Peyer's patch (tissue), 4 donors: ENCODE results near the gene SHD. TPM values are rescaled to one million over a fixed set of nuclear protein-coding genes. Genes with fewer than 3 reads are reported as not detected.
A peak's percentile ranks its signal among the peaks of the same experiment; 100 is the strongest.
"Not testable (repeated sequence)": the region's sequence is repeated elsewhere in the genome, so short reads cannot be mapped to it uniquely, and the experiment has no call there.

Experiments used
- DNase-seq, 3 donors: peaks; one replicate each; pipeline ENCODE4 v3.0.0-alpha.2; 2017 to 2019
- H3K27ac ChIP-seq, 4 donors: fragments of 200-600 bp; sonication (generic); one replicate each; pipeline ENCODE4 v1.5.1; 2016 to 2019
- H3K27me3 ChIP-seq, 2 donors: fragments of 200-600 bp; sonication (generic); one replicate each; pipeline ENCODE4 v1.5.1; 2019
- H3K36me3 ChIP-seq, 3 donors: fragments of 200-600 bp; sonication (generic); one replicate each; pipeline ENCODE4 v1.5.1; 2016 to 2019
- H3K4me1 ChIP-seq, 4 donors: fragments of 200-600 bp; sonication (generic); one replicate each; pipeline ENCODE4 v1.5.1; 2016 to 2019
- H3K4me3 ChIP-seq, 4 donors: fragments of 200-600 bp; sonication (generic); 1 replicate in 3 of 4; 2 replicates in 1 of 4; pipeline ENCODE4 v1.5.1; 2016 to 2019; ENCODE audit warnings: mild to moderate bottlenecking in 1 of 4
- H3K9me3 ChIP-seq, 4 donors: fragments of 200-600 bp; sonication (generic); one replicate each; pipeline ENCODE4 v1.5.1; 2016 to 2019; ENCODE audit warnings: mild to moderate bottlenecking in 1 of 4
- CTCF ChIP-seq, 6 experiments: fragments of 450-650 bp in 4 of 6; fragments of 200-600 bp in 2 of 6; sonication (generic) in 1 of 6; IDR thresholded peaks; one replicate each; pipeline ENCODE4 v1.5.1; 2017 to 2019; ENCODE audit warnings: antibody characterized with exemption in 6 of 6, mild to moderate bottlenecking in 3 of 6, moderate library complexity in 1 of 6
- POLR2A ChIP-seq, 2 donors: fragments of 450-650 bp; IDR thresholded peaks; one replicate each; pipeline ENCODE4 v1.5.1; 2017; ENCODE audit warnings: antibody characterized with exemption in 2 of 2, mild to moderate bottlenecking in 2 of 2, moderate library complexity in 2 of 2
- total RNA-seq, 4 donors: library from RNA; depleted of rRNA; stranded (reverse); fragments of >200 nt; gene quantifications; one replicate each; pipeline ENCODE4 v1.1.0, GENCODE V29; 2016

SHD gene
- total RNA-seq, 4 donors from 2014 or later = 21.3 to 27.7 (median 21.9) TPM; not detected in 1

- H3K9me3 ChIP-seq = no peaks in the 10 kb centered on the region
- H3K36me3 ChIP-seq = peaks cover 0 to 24% (median 0%) of the 10 kb centered on the region in 3 donors
- H3K4me1 ChIP-seq = peaks cover 0 to 20% (median 6%) of the 10 kb centered on the region in 4 donors
- DNase-seq = no peak
- TF ChIP-seq CTCF (IDR thresholded peaks at IDR 0.05) (no peak), POLR2A (IDR thresholded peaks at IDR 0.05) (no peak)
- H3K27me3 ChIP-seq = no peaks in the 10 kb centered on the region
- H3K4me3 ChIP-seq = peak overlapping the region; percentile 2 to 52 (median 27)
- H3K27ac ChIP-seq = peak overlapping the region in 3 of 4 donors; percentile 8 to 67 (median 31)
These were observed 48.8 kb downstream of the SHD start for GRCh38 chr19:4327877-4328242.

- Histone ChIP-seq H3K27ac (peak overlapping the region in 3 of 4 donors; percentile 51 to 67 (median 65)), H3K4me3 (peak overlapping the region; percentile 40 to 52 (median 43)), H3K27me3 (no peaks in the 10 kb centered on the region), H3K9me3 (no peaks in the 10 kb centered on the region), H3K36me3 (peaks cover 0 to 24% (median 0%) of the 10 kb centered on the region in 3 donors), H3K4me1 (peaks cover 0 to 20% (median 6%) of the 10 kb centered on the region in 4 donors)
- DNase-seq = peak; percentile 81 to 97 (median 91)
- TF ChIP-seq POLR2A (IDR thresholded peaks at IDR 0.05) = no peak
- no peak for TF ChIP-seq CTCF (IDR thresholded peaks at IDR 0.05)
These were observed 49.4 kb downstream of the SHD start for GRCh38 chr19:4328243-4328990.

GRCh38 chr19:4328991-4329681, 50.1 kb downstream of the SHD start:
- DNase-seq, H3K9me3 ChIP-seq, H3K27me3 ChIP-seq: not testable (repeated sequence)
- Histone ChIP-seq H3K36me3 (peaks cover 0 to 24% (median 0%) of the 10 kb centered on the region in 3 donors), H3K4me3 (peak overlapping the region; percentile 40 to 50 (median 43)), H3K27ac (peak overlapping the region in 2 of 4 donors; percentile 51 to 65), H3K4me1 (peaks cover 0 to 20% (median 6%) of the 10 kb centered on the region in 4 donors)

- Histone ChIP-seq H3K4me3 (no peak overlapping the region), H3K27me3 (no peaks in the 10 kb centered on the region), H3K36me3 (peaks cover 0 to 24% (median 0%) of the 10 kb centered on the region in 3 donors), H3K27ac (no peak overlapping the region), H3K4me1 (peaks cover 0 to 20% (median 6%) of the 10 kb centered on the region in 4 donors), H3K9me3 (no peaks in the 10 kb centered on the region)
- DNase-seq = no peak
- TF ChIP-seq CTCF (IDR thresholded peaks at IDR 0.05) (no peak), POLR2A (IDR thresholded peaks at IDR 0.05) (no peak)
These were observed 50.8 kb downstream of the SHD start for GRCh38 chr19:4329858-4330257.

- H3K4me3 ChIP-seq = no peak overlapping the region
- H3K9me3 ChIP-seq = no peaks in the 10 kb centered on the region
- TF ChIP-seq POLR2A (IDR thresholded peaks at IDR 0.05) = no peak
- TF ChIP-seq CTCF (IDR thresholded peaks at IDR 0.05) = no peak
- no peak overlapping the region for H3K27ac ChIP-seq
- DNase-seq = no peak
- H3K27me3 ChIP-seq = no peaks in the 10 kb centered on the region
- peaks cover 0 to 5% (median 0%) of the 10 kb centered on the region in 3 donors for H3K36me3 ChIP-seq
- peaks cover 0 to 17% (median 0%) of the 10 kb centered on the region in 4 donors for H3K4me1 ChIP-seq
These were observed 56.0 kb downstream of the SHD start for GRCh38 chr19:4334929-4335570.
